Measurements from ENCODE around the gene PEX10.

DNA sequence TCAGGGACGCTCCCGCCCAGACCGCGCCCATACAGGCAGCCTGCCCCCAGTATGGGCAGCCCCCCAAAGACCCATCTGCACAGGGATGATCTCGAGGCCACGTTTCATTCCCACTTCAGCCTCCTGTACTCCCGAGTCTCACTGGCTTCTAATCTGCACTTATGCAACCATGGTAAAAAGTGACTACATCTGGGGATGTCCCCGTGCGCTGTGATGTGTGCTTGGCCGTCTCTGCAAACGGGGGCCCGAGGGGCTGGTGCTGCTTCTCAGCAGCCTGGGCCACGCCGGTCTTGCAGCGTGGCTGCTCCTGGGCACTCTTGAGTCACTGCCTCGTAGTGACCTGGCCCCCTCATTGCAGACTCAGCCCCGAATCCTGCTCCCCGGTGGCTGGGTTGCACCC is 46.3 kb upstream of the PEX10 start:
- TF ChIP-seq, protein P1, sequence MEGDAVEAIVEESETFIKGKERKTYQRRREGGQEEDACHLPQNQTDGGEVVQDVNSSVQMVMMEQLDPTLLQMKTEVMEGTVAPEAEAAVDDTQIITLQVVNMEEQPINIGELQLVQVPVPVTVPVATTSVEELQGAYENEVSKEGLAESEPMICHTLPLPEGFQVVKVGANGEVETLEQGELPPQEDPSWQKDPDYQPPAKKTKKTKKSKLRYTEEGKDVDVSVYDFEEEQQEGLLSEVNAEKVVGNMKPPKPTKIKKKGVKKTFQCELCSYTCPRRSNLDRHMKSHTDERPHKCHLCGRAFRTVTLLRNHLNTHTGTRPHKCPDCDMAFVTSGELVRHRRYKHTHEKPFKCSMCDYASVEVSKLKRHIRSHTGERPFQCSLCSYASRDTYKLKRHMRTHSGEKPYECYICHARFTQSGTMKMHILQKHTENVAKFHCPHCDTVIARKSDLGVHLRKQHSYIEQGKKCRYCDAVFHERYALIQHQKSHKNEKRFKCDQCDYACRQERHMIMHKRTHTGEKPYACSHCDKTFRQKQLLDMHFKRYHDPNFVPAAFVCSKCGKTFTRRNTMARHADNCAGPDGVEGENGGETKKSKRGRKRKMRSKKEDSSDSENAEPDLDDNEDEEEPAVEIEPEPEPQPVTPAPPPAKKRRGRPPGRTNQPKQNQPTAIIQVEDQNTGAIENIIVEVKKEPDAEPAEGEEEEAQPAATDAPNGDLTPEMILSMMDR (IDR thresholded peaks at IDR 0.05; ENCODE audit: low read length): no peak
- no peak for TF ChIP-seq EZH2 (optimal IDR thresholded peaks at IDR 0.05; ENCODE audit: low read depth, low read length)
